Breast epithelium (tissue), 4 donors: ENCODE data around the gene DDX52. TPM values are rescaled to one million over a fixed set of nuclear protein-coding genes. Genes with fewer than 3 reads are reported as not detected.

Experiments
- DNase-seq, 2 donors: peaks; one replicate each; pipeline ENCODE4 v3.0.0-alpha.2; 2019; ENCODE audit warnings: low spot score in 2 of 2
- H3K27ac ChIP-seq, 2 donors: fragments of 200-600 bp; sonication (generic) in 1 of 2; one replicate each; pipeline ENCODE4 v1.5.1; 2016 to 2019; ENCODE audit warnings: mild to moderate bottlenecking in 1 of 2
- H3K27me3 ChIP-seq, 2 donors: fragments of 200-600 bp; sonication (generic) in 1 of 2; one replicate each; pipeline versions ENCODE4 v1.5.1 to v1.6.0; 2017 to 2019; ENCODE audit warnings: control low read depth in 1 of 2, mild to moderate bottlenecking in 1 of 2
- H3K36me3 ChIP-seq: fragments of 200-600 bp; one replicate; pipeline ENCODE4 v1.5.1; 2019
- H3K4me1 ChIP-seq, 2 donors: fragments of 200-600 bp; sonication (generic); one replicate each; pipeline ENCODE4 v1.5.1; 2016 to 2019; ENCODE audit warnings: control low read depth in 1 of 2
- H3K4me3 ChIP-seq, 3 donors: fragments of 200-600 bp; sonication (generic); 1 replicate in 2 of 3; 2 replicates in 1 of 3; pipeline ENCODE4 v1.5.1; 2016 to 2019; ENCODE audit warnings: mild to moderate bottlenecking in 3 of 3, moderate library complexity in 2 of 3
- H3K9me3 ChIP-seq, 2 donors: fragments of 200-600 bp; sonication (generic) in 1 of 2; one replicate each; pipeline ENCODE4 v1.5.1; 2016 to 2019; ENCODE audit warnings: control low read depth in 1 of 2
- CTCF ChIP-seq, 3 donors: fragments of 450-650 bp; IDR thresholded peaks; one replicate each; pipeline ENCODE4 v1.5.1; 2016 to 2017; ENCODE audit warnings: antibody characterized with exemption in 3 of 3, mild to moderate bottlenecking in 3 of 3, moderate library complexity in 3 of 3
- POLR2A ChIP-seq: fragments of 450-650 bp; IDR thresholded peaks from one replicate; pipeline ENCODE4 v1.6.1; 2016; ENCODE audit warnings: antibody characterized with exemption, mild to moderate bottlenecking, moderate library complexity
- POLR2AphosphoS5 ChIP-seq, 3 donors: sonication (generic); formaldehyde crosslinking; IDR thresholded peaks; one replicate each; pipeline ENCODE4 v1.6.1; 2017; ENCODE audit warnings: antibody characterized with exemption in 3 of 3
- intact Hi-C: fragments of 100-400 bp; cut with DNase I; formaldehyde crosslinking; loops from one replicate; pipeline ENCODE4 v1.15.1; 2023; ENCODE audit warnings: low total_unique reads
- total RNA-seq, 3 donors: library from RNA; depleted of rRNA; stranded (reverse); fragments of >200 nt; gene quantifications; one replicate each; pipeline ENCODE4 v1.1.0, GENCODE V29; 2016

The DDX52 gene
- total RNA-seq, 3 donors from 2014 or later, result 15.8 to 29.3 (median 20.0) TPM

- no peaks in the 10 kb centered on the region for H3K9me3 ChIP-seq
- no peak overlapping the region for H3K4me3 ChIP-seq
- H3K36me3 ChIP-seq, result no peaks in the 10 kb centered on the region
- H3K4me1 ChIP-seq, result no peaks in the 10 kb centered on the region
- TF ChIP-seq POLR2A (no peak), CTCF (IDR thresholded peaks at IDR 0.05) (no peak), POLR2AphosphoS5 (IDR thresholded peaks at IDR 0.05) (no peak)
- H3K27ac ChIP-seq, result no peak overlapping the region
- intact Hi-C loops, result no loop called here
- DNase-seq, result no peak
- H3K27me3 ChIP-seq, result no peaks in the 10 kb centered on the region
These were observed 38.2 kb downstream of the DDX52 start for GRCh38 chr17:37605081-37605480.

DNA sequence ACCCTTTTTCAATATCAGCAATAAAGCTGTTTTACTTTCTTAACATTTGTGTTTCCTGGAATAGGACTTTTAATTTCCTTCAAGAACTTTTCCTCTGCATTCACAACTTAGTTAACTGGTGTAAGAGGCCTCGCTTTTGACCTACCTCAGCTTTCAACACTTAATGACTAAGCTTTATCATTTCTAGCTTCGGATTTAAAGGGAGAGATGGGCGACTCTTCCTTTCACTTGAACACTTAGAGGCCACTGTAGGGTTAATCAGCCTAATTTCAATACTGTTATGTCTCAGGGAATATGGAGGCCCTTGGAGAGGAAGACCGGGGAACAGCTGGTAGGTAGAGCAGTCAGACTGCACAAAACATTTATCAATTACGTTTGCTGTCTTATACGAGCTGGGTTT lies 38.7 kb downstream of the DDX52 start:
- intact Hi-C loops, result loop anchor here (5.0 kb wide), 1 partner anchor 1112 kb away; no protein-coding TSS in a partner anchor
- Histone ChIP-seq H3K4me1 (no peaks in the 10 kb centered on the region), H3K27me3 (no peaks in the 10 kb centered on the region), H3K36me3 (no peaks in the 10 kb centered on the region), H3K4me3 (no peak overlapping the region), H3K9me3 (no peaks in the 10 kb centered on the region), H3K27ac (no peak overlapping the region)
- TF ChIP-seq POLR2AphosphoS5 (IDR thresholded peaks at IDR 0.05) (no peak), POLR2A (no peak), CTCF (IDR thresholded peaks at IDR 0.05) (no peak)
- no peak for DNase-seq

- H3K4me1 ChIP-seq, result no peaks in the 10 kb centered on the region
- TF ChIP-seq POLR2A, result no peak
- no peak for TF ChIP-seq POLR2AphosphoS5 (IDR thresholded peaks at IDR 0.05)
- TF ChIP-seq CTCF (IDR thresholded peaks at IDR 0.05), result no peak
- no peaks in the 10 kb centered on the region for H3K27me3 ChIP-seq
- intact Hi-C loops, result no loop called here
- H3K9me3 ChIP-seq, result no peaks in the 10 kb centered on the region
- no peak overlapping the region for H3K27ac ChIP-seq
- no peak overlapping the region for H3K4me3 ChIP-seq
- no peaks in the 10 kb centered on the region for H3K36me3 ChIP-seq
- DNase-seq, result no peak
These were observed 45.1 kb downstream of the DDX52 start for GRCh38 chr17:37598145-37598544.

- no peak overlapping the region for H3K4me3 ChIP-seq
- DNase-seq, result no peak
- H3K9me3 ChIP-seq, result no peaks in the 10 kb centered on the region
- no peak for TF ChIP-seq POLR2A
- TF ChIP-seq CTCF (IDR thresholded peaks at IDR 0.05), result no peak
- TF ChIP-seq POLR2AphosphoS5 (IDR thresholded peaks at IDR 0.05), result no peak
- H3K27ac ChIP-seq, result no peak overlapping the region
- H3K27me3 ChIP-seq, result no peaks in the 10 kb centered on the region
- no peaks in the 10 kb centered on the region for H3K36me3 ChIP-seq
- H3K4me1 ChIP-seq, result no peaks in the 10 kb centered on the region
- intact Hi-C loops, result no loop called here
These were observed 51.0 kb downstream of the DDX52 start for GRCh38 chr17:37592291-37592690.

DNA sequence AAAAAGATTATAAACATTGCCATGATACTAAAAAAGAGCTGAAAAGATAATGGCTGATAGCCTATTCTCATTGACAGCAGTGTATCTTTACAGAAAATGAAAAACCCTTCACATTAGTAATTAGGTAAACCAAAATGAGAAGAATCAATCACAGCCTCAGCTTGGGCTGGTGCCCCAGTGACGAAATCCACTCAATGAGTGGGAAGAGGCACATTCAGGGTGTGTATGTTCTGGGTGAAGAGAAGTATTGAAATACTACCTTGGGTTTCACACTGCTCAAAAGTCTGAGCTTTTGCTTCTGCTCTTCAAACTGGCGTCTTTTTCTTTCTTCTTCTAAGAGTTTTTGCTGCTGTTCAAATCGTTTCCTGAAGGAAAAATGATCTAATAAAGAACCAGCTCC lies 58.2 kb downstream of the DDX52 start:
- Histone ChIP-seq H3K36me3 (no peaks in the 10 kb centered on the region), H3K4me3 (no peak overlapping the region), H3K4me1 (no peaks in the 10 kb centered on the region), H3K9me3 (no peaks in the 10 kb centered on the region), H3K27ac (no peak overlapping the region), H3K27me3 (no peaks in the 10 kb centered on the region)
- intact Hi-C loops, result no loop called here
- no peak for TF ChIP-seq POLR2A
- TF ChIP-seq POLR2AphosphoS5 (IDR thresholded peaks at IDR 0.05), result no peak
- no peak for TF ChIP-seq CTCF (IDR thresholded peaks at IDR 0.05)
- no peak for DNase-seq
